ENCODE measurements around the gene PRKAB1.

The PRKAB1 gene

DNA sequence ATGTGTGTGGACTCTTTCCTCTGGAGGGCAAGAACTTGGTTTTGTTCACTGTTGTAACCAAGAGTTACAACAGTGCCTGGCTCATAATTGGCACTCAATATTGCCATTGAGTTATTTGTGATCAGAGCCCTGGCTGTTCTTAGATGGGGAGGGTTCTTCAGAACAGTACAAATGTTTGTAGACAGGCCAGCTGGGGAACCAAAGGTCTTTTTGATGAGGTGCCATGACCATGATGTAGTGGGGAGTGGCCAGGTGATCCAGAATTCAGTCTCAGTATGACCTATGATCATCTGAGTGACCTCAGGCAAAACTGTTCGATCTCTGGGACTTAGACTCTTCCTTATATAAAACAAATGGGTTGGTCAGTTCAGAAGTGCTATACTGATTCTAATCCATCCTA, 3.3 kb upstream of the PRKAB1 start:
- no peak for DNase-seq (ENCODE audit: low read depth)

DNA sequence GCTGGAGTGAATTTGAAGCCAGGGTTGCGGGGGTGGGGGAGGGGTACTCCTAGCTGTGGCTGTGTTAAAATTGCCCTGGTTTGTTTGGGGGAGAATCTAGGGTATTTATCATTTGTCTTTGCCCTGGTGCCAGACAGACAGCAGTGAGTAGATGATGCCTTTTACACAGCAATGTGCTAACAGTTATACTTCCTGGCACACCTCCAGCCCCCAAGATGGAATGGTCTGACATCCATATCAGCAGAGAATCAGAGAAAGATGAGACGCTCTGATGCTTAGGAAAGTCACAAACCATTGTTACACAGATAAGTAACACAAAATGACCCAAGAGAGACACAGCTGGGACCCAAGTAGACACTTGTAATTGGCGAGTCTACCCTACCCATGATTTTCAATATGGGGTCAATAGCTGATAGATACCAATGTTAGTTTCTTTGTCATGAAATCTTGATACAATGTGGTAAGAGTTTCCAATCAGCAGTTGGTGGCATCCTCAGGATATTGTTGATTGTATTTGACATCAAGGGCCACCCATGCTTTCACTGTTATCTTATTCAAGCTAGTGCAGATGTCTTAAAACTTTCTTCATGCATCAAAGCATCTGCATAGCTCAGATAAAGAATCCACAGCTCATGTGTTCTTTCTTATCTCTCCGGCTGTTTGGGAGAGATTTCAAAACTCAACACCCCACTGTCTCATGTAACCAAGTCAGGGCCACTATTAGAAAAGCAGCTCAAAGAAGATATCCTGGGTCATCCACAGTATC, 2.6 kb upstream of the PRKAB1 start:
- DNase-seq (ENCODE audit: low read depth), result no peak

DNA sequence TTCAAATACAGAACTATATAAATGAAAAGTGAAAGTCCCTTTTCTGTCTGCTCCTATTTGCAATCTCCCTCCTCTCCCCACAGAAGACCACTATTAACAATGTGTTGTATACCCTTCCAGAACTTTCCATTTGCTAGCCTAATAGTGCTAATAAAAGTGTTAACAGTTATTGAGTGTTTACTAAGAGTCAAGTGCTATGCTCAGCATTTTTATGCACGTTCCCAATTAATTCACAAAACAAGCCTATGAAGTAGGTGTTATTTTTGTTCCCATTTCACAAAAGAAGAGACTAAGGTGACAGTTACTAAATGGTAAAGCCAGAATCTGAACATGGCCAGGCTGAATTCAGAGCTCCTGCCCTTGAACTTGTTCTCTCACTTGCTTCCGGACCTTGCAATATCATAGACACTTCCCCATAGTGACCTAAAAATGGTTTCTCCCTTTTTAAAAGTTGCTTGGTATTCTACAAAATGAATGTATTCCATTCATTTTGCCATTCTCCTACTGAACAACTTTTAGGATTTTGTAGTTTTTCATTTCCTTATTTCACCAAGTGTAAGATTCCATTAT, 1.6 kb upstream of the PRKAB1 start:
- no peak for DNase-seq (ENCODE audit: low read depth)

GRCh38 chr12:119666900-119667576, 895 bp upstream of the PRKAB1 start:
- DNase-seq (ENCODE audit: low read depth), result no peak

DNA sequence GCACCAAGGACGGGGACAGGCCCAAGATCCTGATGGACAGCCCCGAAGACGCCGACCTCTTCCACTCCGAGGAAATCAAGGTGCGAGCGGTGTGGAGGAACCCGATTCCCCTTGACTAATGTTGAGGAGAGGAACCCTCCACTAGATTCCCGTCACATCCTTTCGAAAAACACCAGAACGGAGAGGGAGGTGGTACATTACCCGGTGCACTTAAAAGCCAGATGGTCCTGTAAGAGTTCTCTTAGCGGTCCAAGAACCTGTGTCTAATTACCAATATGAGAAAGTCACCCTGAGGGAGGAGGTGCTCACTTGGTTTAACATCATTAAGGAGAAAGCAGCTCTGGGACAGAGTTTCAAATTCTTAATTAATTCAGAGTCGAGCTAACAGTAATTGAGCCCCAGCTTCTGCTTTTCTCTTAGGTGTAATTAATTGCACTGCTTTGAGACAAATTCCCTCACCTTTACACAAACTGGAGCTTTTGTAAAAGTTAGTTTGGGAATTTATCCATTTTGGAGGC, 450 bp downstream of the PRKAB1 start:
- no peak for DNase-seq (ENCODE audit: low read depth)

DNA sequence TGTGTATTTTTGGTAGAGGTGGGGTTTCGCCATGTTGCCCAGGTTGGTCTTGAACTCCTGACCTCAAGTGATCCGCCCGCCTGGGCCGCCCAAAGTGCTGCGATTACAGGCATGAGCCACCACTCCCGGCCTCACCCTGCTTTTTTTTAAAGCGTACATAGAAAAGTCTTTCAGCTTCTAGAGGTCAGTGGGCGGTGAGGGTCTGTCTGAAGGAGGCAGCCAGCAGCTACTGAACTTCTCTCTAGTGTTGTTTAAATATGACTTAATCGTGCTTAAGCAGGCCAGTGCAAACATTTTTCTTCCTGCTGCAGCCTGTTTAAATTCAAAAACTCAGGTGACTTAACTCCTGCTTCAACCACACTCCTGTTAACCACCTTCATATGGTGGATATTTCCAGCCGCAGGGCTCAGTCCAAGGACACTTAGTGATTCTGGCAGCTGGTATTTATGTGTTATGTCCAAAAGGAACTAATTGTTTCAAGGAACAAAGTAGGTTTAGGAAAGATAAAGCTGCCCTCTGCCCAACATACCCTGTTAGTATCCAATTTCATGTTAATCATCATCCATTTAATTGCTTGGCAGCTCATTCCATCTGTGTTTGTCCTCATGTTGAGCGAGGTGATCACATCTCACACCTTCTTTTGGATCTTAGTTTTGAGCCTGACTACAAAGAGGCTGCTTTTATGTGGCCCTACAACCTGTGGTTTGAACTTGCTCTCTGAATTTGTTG, 2.0 kb downstream of the PRKAB1 start:
- peak; percentile 26 for DNase-seq (ENCODE audit: low read depth)

- no peak for DNase-seq (ENCODE audit: low read depth)
Measured at GRCh38 chr12:119671070-119671469, 3.1 kb downstream of the PRKAB1 start.

DNA sequence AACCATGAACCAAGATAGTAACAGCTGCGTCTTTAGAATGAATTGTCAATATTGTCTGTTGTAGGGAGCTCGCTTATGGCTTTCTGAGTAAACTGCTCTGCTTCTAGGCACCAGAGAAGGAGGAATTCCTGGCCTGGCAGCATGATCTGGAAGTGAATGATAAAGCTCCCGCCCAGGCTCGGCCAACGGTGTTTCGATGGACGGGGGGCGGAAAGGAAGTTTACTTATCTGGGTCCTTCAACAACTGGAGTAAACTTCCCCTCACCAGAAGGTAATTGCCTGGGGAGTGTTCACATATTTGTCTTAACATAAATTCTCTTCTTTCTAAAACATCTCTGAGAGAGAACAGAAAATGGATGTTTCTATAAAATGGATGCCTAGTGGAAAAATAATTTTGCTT, 4.3 kb downstream of the PRKAB1 start:
- no peak for DNase-seq (ENCODE audit: low read depth)

DNA sequence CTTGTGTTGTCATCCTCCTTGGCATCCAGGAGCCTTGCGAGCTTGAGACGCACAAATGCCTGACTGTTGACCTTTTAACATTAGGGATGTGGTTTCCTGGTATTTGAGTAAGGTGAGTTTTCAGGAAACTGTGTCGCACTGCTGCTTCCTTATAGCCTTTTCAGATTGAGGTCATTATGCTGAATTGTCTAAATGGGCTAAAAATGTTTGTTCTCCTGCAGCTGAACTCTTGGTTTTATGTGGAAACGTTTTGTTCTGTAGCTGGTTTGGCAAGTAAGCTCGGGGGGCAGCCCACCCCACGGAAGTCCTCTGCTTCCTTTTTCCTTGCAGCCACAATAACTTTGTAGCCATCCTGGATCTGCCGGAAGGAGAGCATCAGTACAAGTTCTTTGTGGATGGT, 5.7 kb downstream of the PRKAB1 start:
- DNase-seq (ENCODE audit: low read depth), result no peak

- no peak for DNase-seq (ENCODE audit: low read depth)
Measured at GRCh38 chr12:119674560-119674959, 6.6 kb downstream of the PRKAB1 start.

- no peak for DNase-seq (ENCODE audit: low read depth)
Measured at GRCh38 chr12:119676022-119676421, 8.1 kb downstream of the PRKAB1 start.

- DNase-seq (ENCODE audit: low read depth), result no peak
Measured at GRCh38 chr12:119676573-119676972, 8.6 kb downstream of the PRKAB1 start.

- no peak for DNase-seq (ENCODE audit: low read depth)
Measured at GRCh38 chr12:119678459-119678858, 10.5 kb downstream of the PRKAB1 start.

GRCh38 chr12:119679081-119679480, 11.1 kb downstream of the PRKAB1 start:
- DNase-seq (ENCODE audit: low read depth), result no peak

DNA sequence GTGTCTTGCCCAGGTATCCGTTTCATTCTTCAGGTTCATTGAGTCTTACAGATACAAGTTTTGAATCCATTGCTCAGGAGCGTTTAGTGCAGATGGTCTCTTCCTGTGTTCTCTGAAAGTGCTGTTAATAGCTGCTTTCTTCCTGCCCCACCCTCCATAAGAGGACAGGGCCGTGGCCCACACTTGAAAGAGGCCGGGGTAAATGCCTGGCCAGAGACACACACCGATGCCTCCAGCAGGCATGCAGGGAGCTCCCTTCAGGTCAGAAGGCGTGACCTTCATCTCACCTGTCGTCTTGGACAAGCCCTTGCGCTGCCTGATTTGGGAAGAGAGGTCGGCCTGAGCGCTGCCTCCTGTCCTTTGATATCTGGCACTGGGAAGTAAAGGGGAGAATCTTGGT, 11.6 kb downstream of the PRKAB1 start:
- no peak for DNase-seq (ENCODE audit: low read depth)

- DNase-seq (ENCODE audit: low read depth), result no peak
Measured at GRCh38 chr12:119681111-119681510, 13.2 kb downstream of the PRKAB1 start.

GRCh38 chr12:119681728-119682638, 14.1 kb downstream of the PRKAB1 start:
- no peak for DNase-seq (ENCODE audit: low read depth)

- DNase-seq (ENCODE audit: low read depth), result no peak
Measured at GRCh38 chr12:119682639-119683252, 14.8 kb downstream of the PRKAB1 start.

DNA sequence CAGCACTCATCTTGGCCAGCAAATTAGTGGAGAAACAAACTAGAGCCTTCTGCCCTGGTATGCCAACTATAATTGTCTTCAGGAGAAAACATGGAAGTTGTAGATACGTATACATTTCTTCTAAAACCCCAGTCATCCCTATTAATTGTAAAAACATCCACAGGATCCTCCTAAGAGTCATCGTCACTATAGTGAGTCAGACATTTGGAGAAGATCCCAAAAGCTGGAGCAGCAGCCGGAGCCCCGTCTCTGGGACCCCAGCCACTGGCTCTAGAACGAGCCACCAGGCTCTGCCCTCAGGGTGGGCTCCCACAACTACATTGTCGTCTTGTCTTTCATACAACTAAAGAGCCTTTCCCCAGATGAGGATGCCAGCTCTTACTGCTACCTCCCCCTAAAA, 15.5 kb downstream of the PRKAB1 start:
- peak; percentile 44 for DNase-seq (ENCODE audit: low read depth)

GRCh38 chr12:119683816-119684215, 15.9 kb downstream of the PRKAB1 start:
- no peak for DNase-seq (ENCODE audit: low read depth)

Data from fibroblast of gingiva (primary cell).